NCI-H2029 (cell line): ENCODE data around the gene ZNF837.

ENCODE experiments used
- DNase-seq: peaks from one replicate; lab custom pipeline; 2025; lab: John Stamatoyannopoulos, UW

Gene ZNF837

DNA sequence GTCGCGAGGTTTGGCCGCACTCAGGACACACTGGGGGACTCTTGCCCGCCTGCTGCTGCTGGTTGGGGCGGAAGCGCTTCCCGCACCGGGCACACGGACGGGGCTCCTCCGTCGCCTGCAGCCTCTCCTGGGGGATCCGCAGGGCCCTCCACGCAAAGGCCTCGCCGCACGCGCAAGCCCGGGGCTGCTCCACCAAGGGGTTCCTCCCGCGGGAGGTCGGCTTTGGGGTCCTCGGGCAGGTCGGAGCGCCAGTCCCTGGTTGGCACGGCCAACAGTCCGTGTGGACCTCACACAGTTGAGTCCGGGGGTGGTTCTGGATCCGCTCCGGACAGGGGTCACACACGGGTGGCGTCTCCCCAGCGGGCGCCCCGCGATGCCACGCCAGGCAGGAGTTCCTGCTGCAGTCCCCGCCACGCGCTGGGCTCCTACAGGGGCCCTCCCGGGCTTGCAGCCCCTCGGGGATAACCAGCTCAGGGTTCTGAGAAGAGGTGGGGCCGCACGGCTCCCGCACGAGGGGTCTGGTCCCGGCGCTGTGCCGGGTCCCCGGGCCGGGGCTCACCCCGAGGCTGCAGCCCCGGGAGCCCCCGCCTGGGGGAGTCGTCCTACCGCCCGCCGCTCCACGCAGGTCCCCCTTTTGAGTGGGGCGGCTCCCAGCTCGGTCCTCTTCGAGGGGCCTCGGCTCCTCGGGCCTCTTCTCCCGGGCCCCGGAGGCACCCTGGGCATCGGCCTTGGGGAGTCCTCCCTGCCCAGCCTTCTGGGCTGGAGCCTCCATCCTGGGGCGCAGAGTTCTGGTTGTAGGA is 12.1 kb downstream of the ZNF837 start:
- no peak for DNase-seq

- DNase-seq, result no peak
Measured at GRCh38 chr19:58367698-58368454, 13.0 kb downstream of the ZNF837 start.

DNA sequence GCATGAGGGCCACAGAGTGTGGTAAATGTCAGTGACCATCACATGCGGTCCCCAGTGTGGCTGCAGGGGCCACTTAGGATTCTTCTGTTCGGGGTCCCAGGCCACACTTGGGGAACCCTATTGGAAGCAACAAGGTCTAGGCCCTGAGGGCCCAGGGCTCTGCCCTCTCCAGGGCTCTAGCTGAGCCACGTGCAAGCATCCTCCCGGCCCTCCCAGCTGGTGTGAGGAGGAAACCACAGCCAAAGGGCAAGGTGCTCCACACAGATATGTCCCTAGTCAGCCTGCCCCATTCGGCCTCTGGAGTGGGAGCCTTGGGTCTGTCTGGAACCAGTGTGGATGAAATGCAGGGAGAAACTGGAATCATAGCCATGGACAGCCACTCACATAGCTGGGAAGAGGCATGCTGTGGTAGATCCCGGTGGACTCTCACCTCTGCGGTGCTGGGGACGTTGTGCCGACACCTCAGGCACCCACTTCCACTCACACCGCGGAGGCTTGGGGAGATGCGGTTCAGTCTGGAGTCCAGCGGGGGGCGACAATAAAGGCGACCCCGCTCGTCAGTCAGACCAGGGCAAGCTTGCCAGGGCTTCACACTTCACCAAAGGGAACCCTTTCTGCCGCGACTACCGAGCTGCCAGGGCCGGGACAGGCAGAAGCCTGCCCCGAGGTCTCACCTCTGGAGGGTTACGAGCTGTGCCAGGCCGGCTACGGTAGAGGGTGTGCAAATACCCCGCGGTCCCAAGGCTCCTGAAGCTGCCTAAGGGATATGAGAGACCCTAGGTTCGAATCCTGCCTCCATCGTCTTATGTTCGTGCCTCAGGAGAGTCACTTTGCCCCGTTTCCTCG is 14.0 kb downstream of the ZNF837 start:
- DNase-seq, result no peak

- DNase-seq, result no peak
Measured at GRCh38 chr19:58364146-58364545, 16.7 kb downstream of the ZNF837 start.

DNA sequence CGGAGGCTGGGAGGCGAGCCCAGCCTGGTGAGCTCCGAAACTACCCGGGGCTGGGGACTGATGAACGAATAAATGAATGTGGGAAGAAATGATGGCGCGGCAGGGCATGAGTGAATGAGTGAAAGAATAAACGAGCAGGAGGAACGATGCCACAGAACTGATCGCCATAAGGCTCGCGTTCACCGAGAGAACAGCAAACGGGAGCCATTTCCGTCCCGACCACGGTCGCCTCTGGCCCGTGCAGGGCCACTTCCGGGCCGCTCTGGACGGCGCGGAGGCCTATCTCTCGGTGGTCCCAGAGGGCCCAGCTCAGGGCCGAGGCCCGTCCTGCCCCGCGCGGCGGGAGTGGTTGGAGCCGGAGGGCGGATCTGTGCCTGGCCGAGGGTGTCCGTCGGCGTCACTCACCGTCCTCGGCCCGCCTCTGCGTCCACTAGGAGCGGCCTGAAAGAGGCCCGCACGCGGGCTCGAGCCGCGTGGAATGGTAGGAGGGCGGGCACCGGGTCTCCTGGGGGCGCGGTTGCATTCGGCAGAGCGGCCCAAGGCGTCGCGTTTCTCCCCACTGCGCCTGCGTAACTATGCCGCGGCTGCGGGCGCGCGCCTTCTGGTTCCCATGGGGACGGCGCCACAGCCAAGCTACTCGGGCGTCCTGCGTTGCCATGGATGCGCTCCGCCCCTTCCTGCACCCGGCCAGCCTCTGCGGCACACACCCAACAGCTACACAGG is 18.4 kb downstream of the ZNF837 start, which contains the start of gene ZNF497:
TSS of gene ZNF497 (minus strand) at position 480 of the 723 bp plus-strand sequence. CDS start 5,116 bp downstream, outside the sequence.
- peak; percentile 96 for DNase-seq

DNA sequence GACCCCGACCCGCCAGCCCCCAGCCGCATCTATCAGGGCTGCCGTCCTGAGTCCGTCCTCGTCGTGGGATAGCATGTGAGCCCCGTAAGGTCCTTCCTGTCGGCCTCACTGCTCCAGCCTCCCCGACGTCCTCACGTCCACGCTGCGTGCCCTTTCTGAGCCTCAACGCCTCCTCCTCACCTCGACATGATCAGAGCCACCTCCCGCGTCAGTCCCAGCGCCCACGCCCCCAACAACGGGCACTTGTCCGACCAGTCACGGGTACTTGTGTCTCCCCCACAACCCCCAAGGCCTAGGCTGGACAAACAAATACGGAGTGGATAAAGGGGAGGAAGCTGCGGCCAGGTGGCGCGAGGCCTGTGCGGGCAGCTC is 18.9 kb downstream of the ZNF837 start:
- peak; percentile 41 for DNase-seq

DNA sequence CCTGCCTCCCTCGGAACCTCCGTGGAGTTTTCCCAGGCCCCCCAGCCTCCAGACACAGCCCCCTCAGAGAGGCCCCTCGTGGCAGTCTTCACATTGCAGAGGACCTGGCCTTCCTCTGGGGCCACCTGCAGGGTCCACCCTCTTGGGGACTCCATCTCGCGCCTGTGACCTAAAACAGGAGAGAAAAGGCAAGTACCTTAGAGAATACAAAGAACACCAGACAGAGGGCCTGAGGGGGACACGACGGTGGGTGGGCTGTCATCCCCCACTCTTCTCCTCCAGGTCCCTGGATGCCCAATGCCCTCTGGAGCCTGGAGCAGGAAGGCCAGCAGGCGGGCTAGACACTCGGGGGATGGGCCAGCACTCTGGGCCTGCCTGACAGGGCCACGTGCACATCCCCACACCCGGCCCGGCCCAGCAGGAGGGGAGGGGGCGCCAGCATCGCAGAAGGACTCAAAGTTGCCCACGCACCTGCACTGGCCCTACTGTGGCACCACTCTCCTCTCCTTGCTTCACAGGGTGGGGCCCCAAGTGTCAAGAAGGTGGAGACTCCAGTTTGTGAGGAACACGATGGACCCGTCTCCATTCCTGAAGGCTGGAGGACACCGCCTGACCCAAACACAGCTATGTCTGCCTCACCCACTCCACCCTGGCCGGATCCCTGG is 23.2 kb downstream of the ZNF837 start:
- DNase-seq, result no peak

- no peak for DNase-seq
Measured at GRCh38 chr19:58356766-58357480, 23.9 kb downstream of the ZNF837 start.

GRCh38 chr19:58355908-58356765 is 24.7 kb downstream of the ZNF837 start:
- no peak for DNase-seq

GRCh38 chr19:58355215-58355796 is 25.5 kb downstream of the ZNF837 start:
- DNase-seq, result no peak

DNA sequence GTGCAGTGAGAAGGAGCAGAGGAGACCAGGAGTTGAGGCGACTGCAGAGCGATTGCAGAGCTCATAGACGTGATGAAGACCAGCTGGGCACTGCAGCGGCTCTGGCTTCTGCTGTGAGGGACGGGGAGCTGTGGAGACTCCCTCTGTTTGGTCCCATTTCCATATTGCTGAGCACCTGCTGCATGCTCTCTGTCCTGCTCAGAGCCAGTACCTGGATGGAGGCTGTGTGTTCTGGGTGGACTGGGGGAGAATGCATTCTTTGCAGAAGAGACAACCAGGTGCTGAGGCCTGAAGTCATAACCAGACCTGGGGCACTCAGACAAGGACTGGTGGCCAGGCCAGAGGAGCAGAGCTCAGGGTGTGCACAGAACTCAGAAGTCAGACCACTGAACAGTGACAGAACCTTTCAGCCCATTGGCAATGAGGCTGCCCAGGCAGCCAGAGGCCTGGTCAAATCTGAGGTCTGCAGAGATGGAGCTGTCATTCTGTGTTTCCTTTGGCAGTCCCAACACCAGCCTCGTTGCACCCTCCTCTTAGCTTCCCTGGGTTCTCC is 26.3 kb downstream of the ZNF837 start:
- DNase-seq, result no peak

DNA sequence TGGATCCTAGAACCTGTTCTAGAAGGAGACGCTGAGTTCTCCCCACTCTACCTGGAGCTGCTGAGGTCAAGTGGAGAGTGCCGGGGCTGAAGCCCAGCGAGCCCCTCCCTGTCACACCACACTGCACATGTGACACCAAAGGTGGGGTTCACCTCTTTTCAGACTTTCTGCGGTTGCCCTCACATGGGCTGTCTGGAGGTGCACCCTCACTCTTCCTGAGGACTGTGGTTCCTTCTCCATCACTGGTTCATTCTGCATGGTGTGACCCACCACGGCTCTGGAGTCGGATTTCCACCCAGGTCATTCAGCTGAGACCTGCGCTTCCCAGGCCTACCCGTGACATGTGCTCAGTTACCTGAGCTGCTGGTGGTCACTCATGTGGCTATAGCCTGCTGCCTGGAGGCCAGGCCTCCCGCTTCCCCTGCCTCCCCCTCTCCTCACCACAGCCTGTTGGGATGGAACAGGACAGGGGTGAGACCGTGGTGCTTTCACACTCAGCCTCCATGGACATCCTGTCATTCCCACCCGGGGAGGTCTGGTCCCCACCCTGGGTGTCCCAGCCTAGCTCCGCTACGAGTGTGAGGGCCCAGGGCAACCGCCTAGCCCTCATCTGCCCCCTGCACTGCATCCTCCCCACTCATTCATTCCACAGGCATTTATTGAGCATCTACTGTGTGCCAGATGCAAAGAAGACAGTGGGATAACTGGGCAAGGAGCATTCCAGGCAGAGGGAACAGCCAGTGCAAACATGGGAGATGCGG is 26.9 kb downstream of the ZNF837 start:
- no peak for DNase-seq

DNA sequence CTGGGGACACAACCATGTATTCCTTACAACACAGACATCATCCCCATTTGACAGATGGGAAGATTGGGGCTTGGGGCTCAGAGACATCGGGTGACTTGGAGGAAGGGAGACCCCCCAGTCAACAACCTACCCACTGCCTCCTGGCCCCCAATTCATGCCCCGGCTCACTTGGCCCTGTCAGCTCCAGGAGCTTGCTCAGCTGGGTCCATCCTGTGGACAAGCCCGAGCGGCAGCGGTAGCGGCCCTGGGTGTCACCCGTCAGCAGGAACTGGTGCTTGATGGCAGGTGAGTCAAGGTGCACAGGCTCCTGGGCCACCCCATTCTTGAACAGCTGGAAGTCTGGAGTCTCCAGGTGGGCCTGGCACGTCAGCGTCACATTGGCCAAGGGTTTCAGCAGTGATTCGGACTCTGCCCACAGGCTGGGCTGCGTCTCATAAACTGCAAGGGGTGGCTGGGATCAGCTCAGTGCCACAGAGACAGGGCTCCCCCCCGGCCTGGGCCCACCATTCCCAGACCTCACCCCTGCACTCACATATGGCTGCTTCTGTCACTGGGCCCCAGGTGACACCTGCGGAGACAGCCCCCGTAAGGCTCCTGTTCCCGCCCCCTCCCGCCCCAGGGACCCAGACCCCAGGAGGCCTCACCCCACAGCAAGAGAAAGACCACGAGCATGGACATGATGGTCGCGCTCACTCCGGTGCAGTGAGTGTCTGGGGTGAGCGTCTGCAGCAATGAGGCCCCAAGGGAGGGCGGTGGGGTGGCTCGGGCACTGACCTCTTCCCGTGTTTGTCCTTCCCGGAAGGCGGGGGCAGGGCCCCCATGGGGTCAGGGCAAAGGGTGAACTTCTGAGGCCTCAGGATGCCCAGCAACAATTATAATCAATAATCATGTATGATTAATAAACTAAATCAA is 27.8 kb downstream of the ZNF837 start, which contains the start of gene A1BG:
TSS of gene A1BG (minus strand) at position 733 of the 912 bp plus-strand sequence. CDS start at position 678, 55 bp downstream.
- no peak for DNase-seq

DNA sequence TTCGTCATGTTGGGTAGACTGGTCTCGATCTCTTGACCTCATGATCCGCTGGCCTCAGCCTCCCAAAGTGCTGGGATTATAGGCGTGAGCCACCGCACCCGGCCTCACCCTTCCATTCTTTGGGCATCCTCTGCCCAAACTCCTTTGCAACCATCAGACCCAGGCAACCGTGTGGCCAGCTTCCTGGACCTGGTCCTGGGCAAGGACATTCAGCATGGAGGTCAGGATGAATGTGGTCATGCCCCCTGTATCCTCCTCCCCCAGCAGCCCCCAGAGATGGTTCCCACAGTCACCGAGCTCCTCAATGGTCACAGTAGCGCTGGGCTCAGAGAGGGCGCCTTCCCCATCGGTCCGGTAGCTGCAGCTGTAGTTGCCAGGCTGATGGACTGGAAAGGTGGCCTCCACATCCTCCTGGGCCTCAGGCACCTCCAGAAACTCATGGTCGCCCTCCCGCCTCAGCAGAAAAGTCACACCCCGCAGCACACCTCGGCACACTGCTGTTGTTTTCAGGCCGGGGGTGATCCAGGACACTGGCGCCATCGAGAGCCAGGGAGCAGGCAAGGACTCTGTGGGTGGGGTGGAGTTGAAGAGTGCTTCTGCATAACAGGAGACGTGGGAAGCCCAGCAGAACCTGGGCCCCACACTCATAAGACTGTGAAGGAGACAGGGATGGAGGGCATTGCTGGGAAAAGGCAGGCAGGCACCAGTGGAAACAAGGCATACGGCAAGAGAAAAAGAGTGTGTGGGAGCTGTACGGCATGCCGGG is 28.7 kb downstream of the ZNF837 start:
- DNase-seq, result no peak

- DNase-seq, result no peak
Measured at GRCh38 chr19:58351558-58351878, 29.3 kb downstream of the ZNF837 start.

DNA sequence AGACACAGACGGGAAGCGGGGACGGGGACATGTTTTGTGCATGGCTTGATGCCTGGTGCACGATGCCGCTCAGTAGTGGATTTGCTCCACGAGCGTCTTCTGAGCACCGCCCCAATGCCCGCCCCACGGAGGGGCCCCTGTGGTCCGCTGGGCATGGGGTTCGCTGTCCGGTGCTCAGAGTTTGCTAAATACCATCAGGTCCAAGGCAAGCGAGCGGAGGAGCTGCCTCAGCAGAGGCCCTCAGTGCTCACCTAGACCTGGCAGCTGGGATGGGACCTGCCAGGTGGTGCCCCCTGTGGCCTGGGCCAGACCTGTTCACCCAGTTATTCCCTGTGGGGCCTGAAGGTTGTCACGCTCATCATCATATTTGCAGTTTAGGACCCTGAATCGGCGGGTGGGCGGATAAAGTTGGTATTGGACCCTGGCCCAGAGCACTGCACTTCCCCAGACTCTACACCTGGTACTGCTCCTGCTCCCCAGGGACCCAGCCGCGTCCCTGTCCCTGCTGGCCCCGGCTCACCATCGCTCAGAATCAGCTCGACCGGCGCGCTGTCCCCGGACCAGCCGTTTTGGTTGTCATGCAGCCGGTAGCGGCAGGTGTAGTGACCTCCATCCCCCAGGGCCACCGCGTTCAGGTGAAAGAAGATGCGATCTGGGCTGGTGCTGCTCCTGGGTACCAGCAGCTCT is 29.8 kb downstream of the ZNF837 start:
- DNase-seq, result no peak
